HEK293 (cell line): ENCODE measurements around the gene SLC25A36.
A peak's percentile ranks its signal among the peaks of the same experiment; 100 is the strongest.

Experiments
- CTCF ChIA-PET: fragments of 350-600 bp; formaldehyde crosslinking; extraction: SDS; loops from one replicate; lab custom pipeline; 2021; ENCODE audit warnings: antibody characterized with exemption; lab: Yijun Ruan, JAX
- POLR2A ChIA-PET: fragments of 300-600 bp; formaldehyde crosslinking; extraction: SDS; loops from one replicate; lab custom pipeline; 2020; ENCODE audit warnings: antibody characterized with exemption, inconsistent platforms; lab: Yijun Ruan, JAX
- H3K27ac ChIP-seq: fragments of 200-500 bp; sonication (Bioruptor generic); 2 replicates; pipeline ENCODE4 v1.5.1; 2014; ENCODE audit warnings: low read depth, low read length, control low read depth, inconsistent platforms; ENCODE audit errors: extremely low read depth
- H3K36me3 ChIP-seq, 2 experiments: fragments of 200-500 bp in 1 of 2; sonication (Bioruptor generic) in 1 of 2; 1 replicate in 1 of 2; 2 replicates in 1 of 2; pipeline ENCODE4 v1.5.1; 2014 to 2017; ENCODE audit warnings: inconsistent platforms in 2 of 2, low read length in 2 of 2; ENCODE audit not compliant: control insufficient read depth in 2 of 2, insufficient read depth in 1 of 2
- H3K4me1 ChIP-seq: fragments of 200-500 bp; sonication (Bioruptor generic); 2 replicates; pipeline ENCODE4 v1.5.1; 2014; ENCODE audit warnings: mild to moderate bottlenecking, low read length, inconsistent platforms; ENCODE audit not compliant: control insufficient read depth, insufficient read depth
- H3K4me3 ChIP-seq: 2 replicates; pipeline ENCODE4 v1.5.1; 2011; ENCODE audit warnings: low read depth, mild to moderate bottlenecking, control low read depth, low read length, moderate library complexity
- H3K9me3 ChIP-seq: fragments of 200-500 bp; sonication (Bioruptor generic); 2 replicates; pipeline ENCODE4 v1.5.1; 2014; ENCODE audit warnings: low read depth, low read length, inconsistent platforms; ENCODE audit not compliant: control insufficient read depth, insufficient read depth
- IKZF3 ChIP-seq: fragments of 450-650 bp; IDR thresholded peaks from 2 replicates; pipeline ENCODE4 v1.5.0; 2018; ENCODE audit warnings: missing biosample characterization, mild to moderate bottlenecking, missing genetic modification characterization, moderate library complexity
- KLF1 ChIP-seq: fragments of 450-650 bp; formaldehyde crosslinking; IDR thresholded peaks from 2 replicates; pipeline ENCODE4 v1.5.1; 2016; ENCODE audit warnings: missing biosample characterization, missing genetic modification characterization
- KLF10 ChIP-seq: fragments of 450-650 bp; IDR thresholded peaks from 2 replicates; pipeline ENCODE4 v1.5.1; 2018; ENCODE audit warnings: missing biosample characterization, mild to moderate bottlenecking, missing genetic modification characterization
- PRDM1 ChIP-seq: fragments of 450-650 bp; formaldehyde crosslinking; IDR thresholded peaks from 2 replicates; pipeline ENCODE4; 2016; ENCODE audit warnings: missing biosample characterization, missing genetic modification characterization
- SALL2 ChIP-seq: fragments of 450-650 bp; formaldehyde crosslinking; IDR thresholded peaks from 2 replicates; pipeline ENCODE4 v1.5.0; 2017; ENCODE audit warnings: missing biosample characterization, mild to moderate bottlenecking, missing genetic modification characterization, borderline replicate concordance
- ZFP3 ChIP-seq: fragments of 450-650 bp; formaldehyde crosslinking; IDR thresholded peaks from 2 replicates; pipeline ENCODE4 v1.5.1; 2016; ENCODE audit warnings: low read depth, missing biosample characterization, missing genetic modification characterization
- ZNF10 ChIP-seq: fragments of 450-650 bp; formaldehyde crosslinking; IDR thresholded peaks from 2 replicates; pipeline ENCODE4 v1.5.1; 2017; ENCODE audit warnings: missing biosample characterization, missing genetic modification characterization
- ZNF133 ChIP-seq: fragments of 450-650 bp; formaldehyde crosslinking; IDR thresholded peaks from 2 replicates; pipeline ENCODE4 v1.5.1; 2016; ENCODE audit warnings: missing biosample characterization, missing genetic modification characterization
- ZNF155 ChIP-seq: fragments of 450-650 bp; formaldehyde crosslinking; IDR thresholded peaks from 2 replicates; pipeline ENCODE4 v1.5.1; 2016; ENCODE audit warnings: missing biosample characterization, missing genetic modification characterization
- ZNF184 ChIP-seq: fragments of 450-650 bp; IDR thresholded peaks from 2 replicates; pipeline ENCODE4 v1.5.1; 2018; ENCODE audit warnings: missing biosample characterization, mild to moderate bottlenecking, missing genetic modification characterization
- ZNF266 ChIP-seq: fragments of 450-650 bp; formaldehyde crosslinking; IDR thresholded peaks from 2 replicates; pipeline ENCODE4 v1.5.1; 2016; ENCODE audit warnings: missing biosample characterization, missing genetic modification characterization, low read depth
- ZNF350 ChIP-seq: fragments of 450-650 bp; formaldehyde crosslinking; IDR thresholded peaks from 2 replicates; pipeline ENCODE4 v1.5.0; 2017; ENCODE audit warnings: missing biosample characterization, mild to moderate bottlenecking, missing genetic modification characterization
- ZNF433 ChIP-seq: fragments of 450-650 bp; formaldehyde crosslinking; IDR thresholded peaks from 2 replicates; pipeline ENCODE4 v1.5.1; 2016; ENCODE audit warnings: missing biosample characterization, missing genetic modification characterization, low read depth
- ZNF624 ChIP-seq: fragments of 450-650 bp; formaldehyde crosslinking; IDR thresholded peaks from 2 replicates; pipeline ENCODE4 v1.5.1; 2017; ENCODE audit warnings: missing biosample characterization, missing genetic modification characterization
- ZNF837 ChIP-seq: fragments of 450-650 bp; formaldehyde crosslinking; IDR thresholded peaks from 2 replicates; pipeline ENCODE4 v1.5.1; 2016; ENCODE audit warnings: missing biosample characterization, missing genetic modification characterization
- ZXDB ChIP-seq: fragments of 450-650 bp; formaldehyde crosslinking; IDR thresholded peaks from 2 replicates; pipeline ENCODE4 v1.5.1; 2016; ENCODE audit warnings: missing biosample characterization, missing genetic modification characterization
- TF ChIP-seq, protein P1 (sequence below): fragments of 450-650 bp; formaldehyde crosslinking; IDR thresholded peaks from 2 replicates; pipeline ENCODE4 v1.5.1; 2016; ENCODE audit warnings: missing biosample characterization, missing genetic modification characterization
- TF ChIP-seq, protein P2 (sequence below): fragments of 450-650 bp; formaldehyde crosslinking; IDR thresholded peaks from 2 replicates; pipeline ENCODE4 v1.5.1; 2017; ENCODE audit warnings: missing biosample characterization, missing genetic modification characterization
- TF ChIP-seq, protein P3 (sequence below): fragments of 450-650 bp; IDR thresholded peaks from 2 replicates; pipeline ENCODE4 v1.5.1; 2018; ENCODE audit warnings: missing biosample characterization, missing genetic modification characterization
- TF ChIP-seq, protein P4 (sequence below): IDR thresholded peaks from 2 replicates; pipeline ENCODE4 v1.6.1; 2011; ENCODE audit warnings: mild to moderate bottlenecking, low read depth, low read length, borderline replicate concordance
- TF ChIP-seq, protein P5 (sequence below): fragments of 450-650 bp; formaldehyde crosslinking; IDR thresholded peaks from 2 replicates; pipeline ENCODE4 v1.5.1; 2016; ENCODE audit warnings: missing biosample characterization, missing genetic modification characterization
- TF ChIP-seq, protein P6 (sequence below): fragments of 450-650 bp; formaldehyde crosslinking; conservative IDR thresholded peaks from 2 replicates; pipeline ENCODE4 v1.5.1; 2016; ENCODE audit warnings: low read depth, missing biosample characterization, missing genetic modification characterization
- TF ChIP-seq, protein P7 (sequence below): fragments of 450-650 bp; formaldehyde crosslinking; IDR thresholded peaks from 2 replicates; pipeline ENCODE4 v1.5.1; 2016; ENCODE audit warnings: missing biosample characterization, missing genetic modification characterization

Gene SLC25A36

DNA sequence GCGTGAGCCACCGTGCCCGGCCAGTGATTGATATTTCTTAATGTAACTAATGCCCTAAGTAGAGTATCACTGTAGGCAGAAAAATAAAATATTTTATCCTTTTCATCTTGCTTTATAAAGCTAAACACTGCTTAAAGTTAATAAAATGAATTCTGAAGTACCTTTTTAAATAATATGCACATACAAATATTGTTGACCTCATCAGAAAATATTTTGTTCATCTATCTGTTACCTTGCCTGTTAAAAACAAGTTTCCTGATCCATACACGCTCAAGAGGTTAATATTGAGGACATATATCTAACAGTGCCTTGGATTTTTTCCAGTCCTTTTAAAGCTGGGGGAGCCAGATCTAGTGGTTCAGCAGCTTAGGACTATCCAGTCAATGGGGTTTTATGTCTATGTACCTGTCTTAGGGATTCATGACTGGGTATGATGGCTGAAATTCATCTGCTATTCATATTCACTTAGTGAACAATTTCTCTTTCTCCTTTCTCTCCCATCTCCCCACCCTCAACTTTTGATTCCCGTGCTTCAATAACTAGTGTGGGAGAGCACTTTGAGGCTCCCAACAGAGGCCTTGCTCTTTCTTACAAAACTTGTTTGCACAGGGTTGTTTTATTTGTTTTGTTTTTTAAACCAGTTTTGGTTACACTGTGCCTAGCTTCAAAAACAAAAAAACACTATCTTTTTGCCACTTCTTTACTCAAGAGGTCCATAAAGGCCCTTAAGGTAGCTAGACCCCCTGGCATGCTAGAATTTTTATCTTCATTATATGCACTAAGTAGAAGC, 7.0 kb downstream of the SLC25A36 start (continued):
- TF ChIP-seq ZNF624 (tag by site-specific recombination) (no peak), ZNF350 (tag by site-specific recombination) (no peak), ZXDB (no peak), ZNF155 (tag by site-specific recombination) (no peak), PRDM1 (tag by site-specific recombination) (peak; percentile 60)
- TF ChIP-seq, protein P1, sequence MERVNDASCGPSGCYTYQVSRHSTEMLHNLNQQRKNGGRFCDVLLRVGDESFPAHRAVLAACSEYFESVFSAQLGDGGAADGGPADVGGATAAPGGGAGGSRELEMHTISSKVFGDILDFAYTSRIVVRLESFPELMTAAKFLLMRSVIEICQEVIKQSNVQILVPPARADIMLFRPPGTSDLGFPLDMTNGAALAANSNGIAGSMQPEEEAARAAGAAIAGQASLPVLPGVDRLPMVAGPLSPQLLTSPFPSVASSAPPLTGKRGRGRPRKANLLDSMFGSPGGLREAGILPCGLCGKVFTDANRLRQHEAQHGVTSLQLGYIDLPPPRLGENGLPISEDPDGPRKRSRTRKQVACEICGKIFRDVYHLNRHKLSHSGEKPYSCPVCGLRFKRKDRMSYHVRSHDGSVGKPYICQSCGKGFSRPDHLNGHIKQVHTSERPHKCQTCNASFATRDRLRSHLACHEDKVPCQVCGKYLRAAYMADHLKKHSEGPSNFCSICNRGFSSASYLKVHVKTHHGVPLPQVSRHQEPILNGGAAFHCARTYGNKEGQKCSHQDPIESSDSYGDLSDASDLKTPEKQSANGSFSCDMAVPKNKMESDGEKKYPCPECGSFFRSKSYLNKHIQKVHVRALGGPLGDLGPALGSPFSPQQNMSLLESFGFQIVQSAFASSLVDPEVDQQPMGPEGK: no peak

DNA sequence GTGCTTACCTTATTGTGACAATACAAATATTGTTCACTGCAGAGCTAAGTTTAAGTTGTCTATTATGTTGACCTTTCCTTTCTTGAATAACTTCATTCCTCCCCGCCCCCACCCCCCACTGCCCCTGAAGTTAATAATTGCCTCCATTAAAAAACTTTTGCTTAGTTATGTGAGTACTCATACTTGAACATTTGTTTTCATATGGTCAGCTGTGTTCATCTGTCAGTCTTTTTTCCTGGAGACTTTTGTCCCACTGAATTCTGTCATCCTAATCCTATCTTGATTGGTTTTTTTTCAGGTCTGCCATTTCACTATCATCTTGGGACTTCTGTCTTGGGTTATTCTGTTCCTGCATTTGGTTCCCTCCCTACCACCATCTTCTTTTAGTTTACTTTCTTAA, 8.5 kb downstream of the SLC25A36 start:
- POLR2A ChIA-PET: no interaction called here
- CTCF ChIA-PET: interaction anchor here (0.6 kb wide), 1 partner anchor 1375 kb away, joined by 3 read pairs; no protein-coding TSS in a partner anchor
- H3K4me1 ChIP-seq: peaks cover 26% of the 10 kb centered on the region; the same call in 1 of the 2 replicates
- H3K4me3 ChIP-seq: no peak overlapping the region
- H3K36me3 ChIP-seq: peaks cover 0 to 8% of the 10 kb centered on the region in 2 experiments; a peak in 2 of 3 replicates
- H3K9me3 ChIP-seq: no peaks in the 10 kb centered on the region
- no peak overlapping the region for H3K27ac ChIP-seq
- no peak for TF ChIP-seq ZNF10 (tag by site-specific recombination)
- TF ChIP-seq ZNF837 (tag by site-specific recombination): no peak
- no peak for TF ChIP-seq ZNF184 (tag by site-specific recombination)
- TF ChIP-seq KLF10: no peak
- no peak for TF ChIP-seq ZFP3 (tag by site-specific recombination)
- TF ChIP-seq IKZF3: no peak
- TF ChIP-seq, protein P2, sequence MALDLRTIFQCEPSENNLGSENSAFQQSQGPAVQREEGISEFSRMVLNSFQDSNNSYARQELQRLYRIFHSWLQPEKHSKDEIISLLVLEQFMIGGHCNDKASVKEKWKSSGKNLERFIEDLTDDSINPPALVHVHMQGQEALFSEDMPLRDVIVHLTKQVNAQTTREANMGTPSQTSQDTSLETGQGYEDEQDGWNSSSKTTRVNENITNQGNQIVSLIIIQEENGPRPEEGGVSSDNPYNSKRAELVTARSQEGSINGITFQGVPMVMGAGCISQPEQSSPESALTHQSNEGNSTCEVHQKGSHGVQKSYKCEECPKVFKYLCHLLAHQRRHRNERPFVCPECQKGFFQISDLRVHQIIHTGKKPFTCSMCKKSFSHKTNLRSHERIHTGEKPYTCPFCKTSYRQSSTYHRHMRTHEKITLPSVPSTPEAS (tag by site-specific recombination): no peak
- no peak for TF ChIP-seq ZNF624 (tag by site-specific recombination)
- TF ChIP-seq ZNF266 (tag by site-specific recombination): no peak
- TF ChIP-seq SALL2 (tag by site-specific recombination): no peak
- TF ChIP-seq, protein P3, sequence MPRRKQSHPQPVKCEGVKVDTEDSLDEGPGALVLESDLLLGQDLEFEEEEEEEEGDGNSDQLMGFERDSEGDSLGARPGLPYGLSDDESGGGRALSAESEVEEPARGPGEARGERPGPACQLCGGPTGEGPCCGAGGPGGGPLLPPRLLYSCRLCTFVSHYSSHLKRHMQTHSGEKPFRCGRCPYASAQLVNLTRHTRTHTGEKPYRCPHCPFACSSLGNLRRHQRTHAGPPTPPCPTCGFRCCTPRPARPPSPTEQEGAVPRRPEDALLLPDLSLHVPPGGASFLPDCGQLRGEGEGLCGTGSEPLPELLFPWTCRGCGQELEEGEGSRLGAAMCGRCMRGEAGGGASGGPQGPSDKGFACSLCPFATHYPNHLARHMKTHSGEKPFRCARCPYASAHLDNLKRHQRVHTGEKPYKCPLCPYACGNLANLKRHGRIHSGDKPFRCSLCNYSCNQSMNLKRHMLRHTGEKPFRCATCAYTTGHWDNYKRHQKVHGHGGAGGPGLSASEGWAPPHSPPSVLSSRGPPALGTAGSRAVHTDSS (tag by site-specific recombination): no peak
- TF ChIP-seq, protein P4, sequence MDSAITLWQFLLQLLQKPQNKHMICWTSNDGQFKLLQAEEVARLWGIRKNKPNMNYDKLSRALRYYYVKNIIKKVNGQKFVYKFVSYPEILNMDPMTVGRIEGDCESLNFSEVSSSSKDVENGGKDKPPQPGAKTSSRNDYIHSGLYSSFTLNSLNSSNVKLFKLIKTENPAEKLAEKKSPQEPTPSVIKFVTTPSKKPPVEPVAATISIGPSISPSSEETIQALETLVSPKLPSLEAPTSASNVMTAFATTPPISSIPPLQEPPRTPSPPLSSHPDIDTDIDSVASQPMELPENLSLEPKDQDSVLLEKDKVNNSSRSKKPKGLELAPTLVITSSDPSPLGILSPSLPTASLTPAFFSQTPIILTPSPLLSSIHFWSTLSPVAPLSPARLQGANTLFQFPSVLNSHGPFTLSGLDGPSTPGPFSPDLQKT: no peak
- TF ChIP-seq, protein P5, sequence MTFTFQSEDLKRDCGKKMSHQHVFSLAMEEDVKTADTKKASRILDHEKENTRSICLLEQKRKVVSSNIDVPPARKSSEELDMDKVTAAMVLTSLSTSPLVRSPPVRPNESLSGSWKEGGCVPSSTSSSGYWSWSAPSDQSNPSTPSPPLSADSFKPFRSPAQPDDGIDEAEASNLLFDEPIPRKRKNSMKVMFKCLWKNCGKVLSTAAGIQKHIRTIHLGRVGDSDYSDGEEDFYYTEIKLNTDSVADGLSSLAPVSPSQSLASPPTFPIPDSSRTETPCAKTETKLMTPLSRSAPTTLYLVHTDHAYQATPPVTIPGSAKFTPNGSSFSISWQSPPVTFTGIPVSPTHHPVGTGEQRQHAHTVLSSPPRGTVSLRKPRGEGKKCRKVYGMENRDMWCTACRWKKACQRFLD (tag by site-specific recombination): no peak
- TF ChIP-seq, protein P6, sequence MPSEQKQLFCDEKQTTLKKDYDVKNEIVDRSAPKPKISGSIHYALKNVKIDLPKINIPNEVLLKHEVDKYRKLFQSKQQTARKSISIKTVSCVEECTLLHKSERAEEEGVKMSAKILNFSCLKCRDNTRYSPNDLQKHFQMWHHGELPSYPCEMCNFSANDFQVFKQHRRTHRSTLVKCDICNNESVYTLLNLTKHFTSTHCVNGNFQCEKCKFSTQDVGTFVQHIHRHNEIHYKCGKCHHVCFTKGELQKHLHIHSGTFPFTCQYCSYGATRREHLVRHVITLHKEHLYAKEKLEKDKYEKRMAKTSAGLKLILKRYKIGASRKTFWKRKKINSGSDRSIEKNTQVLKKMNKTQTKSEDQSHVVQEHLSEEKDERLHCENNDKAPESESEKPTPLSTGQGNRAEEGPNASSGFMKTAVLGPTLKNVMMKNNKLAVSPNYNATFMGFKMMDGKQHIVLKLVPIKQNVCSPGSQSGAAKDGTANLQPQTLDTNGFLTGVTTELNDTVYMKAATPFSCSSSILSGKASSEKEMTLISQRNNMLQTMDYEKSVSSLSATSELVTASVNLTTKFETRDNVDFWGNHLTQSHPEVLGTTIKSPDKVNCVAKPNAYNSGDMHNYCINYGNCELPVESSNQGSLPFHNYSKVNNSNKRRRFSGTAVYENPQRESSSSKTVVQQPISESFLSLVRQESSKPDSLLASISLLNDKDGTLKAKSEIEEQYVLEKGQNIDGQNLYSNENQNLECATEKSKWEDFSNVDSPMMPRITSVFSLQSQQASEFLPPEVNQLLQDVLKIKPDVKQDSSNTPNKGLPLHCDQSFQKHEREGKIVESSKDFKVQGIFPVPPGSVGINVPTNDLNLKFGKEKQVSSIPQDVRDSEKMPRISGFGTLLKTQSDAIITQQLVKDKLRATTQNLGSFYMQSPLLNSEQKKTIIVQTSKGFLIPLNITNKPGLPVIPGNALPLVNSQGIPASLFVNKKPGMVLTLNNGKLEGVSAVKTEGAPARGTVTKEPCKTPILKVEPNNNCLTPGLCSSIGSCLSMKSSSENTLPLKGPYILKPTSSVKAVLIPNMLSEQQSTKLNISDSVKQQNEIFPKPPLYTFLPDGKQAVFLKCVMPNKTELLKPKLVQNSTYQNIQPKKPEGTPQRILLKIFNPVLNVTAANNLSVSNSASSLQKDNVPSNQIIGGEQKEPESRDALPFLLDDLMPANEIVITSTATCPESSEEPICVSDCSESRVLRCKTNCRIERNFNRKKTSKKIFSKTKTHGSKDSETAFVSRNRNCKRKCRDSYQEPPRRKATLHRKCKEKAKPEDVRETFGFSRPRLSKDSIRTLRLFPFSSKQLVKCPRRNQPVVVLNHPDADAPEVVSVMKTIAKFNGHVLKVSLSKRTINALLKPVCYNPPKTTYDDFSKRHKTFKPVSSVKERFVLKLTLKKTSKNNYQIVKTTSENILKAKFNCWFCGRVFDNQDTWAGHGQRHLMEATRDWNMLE (tag by site-specific recombination): no peak
- TF ChIP-seq KLF1 (tag by site-specific recombination): no peak
- TF ChIP-seq, protein P7, sequence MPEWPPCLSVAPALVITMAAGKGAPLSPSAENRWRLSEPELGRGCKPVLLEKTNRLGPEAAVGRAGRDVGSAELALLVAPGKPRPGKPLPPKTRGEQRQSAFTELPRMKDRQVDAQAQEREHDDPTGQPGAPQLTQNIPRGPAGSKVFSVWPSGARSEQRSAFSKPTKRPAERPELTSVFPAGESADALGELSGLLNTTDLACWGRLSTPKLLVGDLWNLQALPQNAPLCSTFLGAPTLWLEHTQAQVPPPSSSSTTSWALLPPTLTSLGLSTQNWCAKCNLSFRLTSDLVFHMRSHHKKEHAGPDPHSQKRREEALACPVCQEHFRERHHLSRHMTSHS (tag by site-specific recombination): no peak
- TF ChIP-seq ZNF133 (tag by site-specific recombination): no peak
- no peak for TF ChIP-seq ZNF433
